ENCODE results near the gene ADPGK. TPM values are rescaled to one million over a fixed set of nuclear protein-coding genes. Genes with fewer than 3 reads are reported as not detected.
"Not testable (repeated sequence)": the region's sequence is repeated elsewhere in the genome, so short reads cannot be mapped to it uniquely, and the experiment has no call there.

The ADPGK gene
- polyA plus RNA-seq, 3 donors, result 47.9 to 54.7 (median 51.0) TPM

DNA sequence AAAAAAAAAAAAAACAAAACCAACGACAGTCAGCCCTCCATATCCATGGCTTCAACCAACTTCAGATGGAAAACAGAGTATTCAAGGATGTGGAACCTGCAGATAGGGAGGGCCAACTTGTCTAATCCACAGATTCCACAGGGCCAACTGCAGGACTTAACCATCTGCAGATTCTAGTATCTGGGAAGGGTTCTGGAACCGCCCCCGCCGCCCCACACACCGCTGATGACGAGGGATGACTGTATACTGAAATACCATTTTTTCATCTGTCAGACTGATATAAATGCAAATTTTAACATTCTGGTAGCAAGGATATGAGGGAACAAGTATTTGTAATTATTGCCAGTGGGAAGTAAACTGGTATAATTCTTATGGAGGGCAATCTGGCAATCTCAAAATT is 29.5 kb downstream of the ADPGK start:
- no peak for DNase-seq (ENCODE audit: low read depth in 3 of 3, low spot score in 2 of 3)

GRCh38 chr15:72751751-72752455 is 31.7 kb downstream of the ADPGK start:
- DNase-seq (ENCODE audit: low read depth in 3 of 3, low spot score in 2 of 3), result no peak

- DNase-seq (ENCODE audit: low read depth in 3 of 3, low spot score in 2 of 3), result no peak
Observed at GRCh38 chr15:72749700-72750099, 33.9 kb downstream of the ADPGK start.

- no peak for DNase-seq (ENCODE audit: low read depth in 3 of 3, low spot score in 2 of 3)
Observed at GRCh38 chr15:72740219-72740618, 43.3 kb downstream of the ADPGK start.

- DNase-seq (ENCODE audit: low read depth in 3 of 3, low spot score in 2 of 3), result no peak
Observed at GRCh38 chr15:72737723-72738122, 45.8 kb downstream of the ADPGK start.

DNA sequence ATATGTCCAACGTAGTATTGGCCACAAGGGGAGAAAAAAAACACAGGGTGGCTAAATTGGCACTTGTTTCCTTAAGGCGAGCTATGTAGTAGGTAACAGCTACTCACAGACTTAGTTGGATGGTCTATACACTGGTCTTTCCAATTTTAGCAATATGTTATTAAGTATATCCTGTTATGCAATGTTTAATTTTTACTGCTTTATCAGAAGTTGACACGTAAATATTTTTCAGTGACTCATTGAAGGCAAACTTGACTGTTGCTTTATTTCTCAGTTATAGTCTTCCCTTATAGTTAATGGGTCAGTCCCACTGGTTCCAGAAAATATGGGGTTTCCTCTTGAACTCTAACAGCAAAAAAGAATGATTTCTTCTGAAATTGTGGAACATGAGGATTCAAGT is 46.5 kb downstream of the ADPGK start:
- DNase-seq (ENCODE audit: low read depth in 3 of 3, low spot score in 2 of 3), result no peak

- no peak for DNase-seq (ENCODE audit: low read depth in 3 of 3, low spot score in 2 of 3)
Observed at GRCh38 chr15:72735111-72735510, 48.4 kb downstream of the ADPGK start.

GRCh38 chr15:72733941-72734738 is 49.4 kb downstream of the ADPGK start:
- DNase-seq (ENCODE audit: low read depth in 3 of 3, low spot score in 2 of 3), result no peak

- DNase-seq (ENCODE audit: low read depth in 3 of 3, low spot score in 2 of 3), result no peak
Observed at GRCh38 chr15:72732516-72732915, 51.0 kb downstream of the ADPGK start.

DNA sequence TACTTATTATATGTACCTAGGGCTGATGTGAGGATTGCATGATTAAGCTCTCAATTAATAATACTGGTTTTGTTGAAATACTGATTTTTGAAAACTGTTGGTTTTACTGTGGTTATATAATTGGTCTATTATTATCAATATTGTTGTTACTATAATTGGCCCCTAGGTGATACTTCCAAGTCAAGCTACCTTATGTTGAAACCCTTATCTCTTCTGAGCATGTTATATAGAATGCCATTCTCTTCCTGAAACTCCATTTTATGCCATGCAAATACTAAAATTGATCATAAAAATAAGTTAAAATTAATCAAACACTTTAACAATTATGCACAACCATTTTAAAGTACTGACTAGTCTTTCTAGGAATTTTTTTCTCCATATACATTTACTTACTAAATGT is 51.5 kb downstream of the ADPGK start:
- no peak for DNase-seq (ENCODE audit: low read depth in 3 of 3, low spot score in 2 of 3)

DNA sequence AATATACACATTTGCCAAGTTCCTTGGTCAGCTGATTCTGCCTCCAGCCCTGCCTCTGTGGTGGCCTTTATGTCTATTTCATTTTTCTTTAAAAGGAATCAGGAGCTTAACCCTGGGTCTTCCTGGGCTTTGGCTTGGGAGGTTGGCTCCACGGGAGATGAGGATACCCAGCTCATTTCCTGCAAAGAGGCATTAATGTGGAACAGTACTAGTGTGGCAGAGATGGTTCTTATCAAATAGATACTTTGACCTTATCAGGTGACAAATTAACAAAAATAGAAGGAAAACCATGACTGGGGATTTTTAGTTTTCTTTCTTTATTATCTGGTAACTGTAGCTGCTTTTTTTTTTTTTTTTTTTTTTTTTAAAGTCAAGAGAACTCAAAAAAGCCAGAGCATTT is 54.7 kb downstream of the ADPGK start:
- DNase-seq (ENCODE audit: low read depth in 3 of 3, low spot score in 2 of 3), result no peak

GRCh38 chr15:72728249-72728648 is 55.3 kb downstream of the ADPGK start:
- DNase-seq (ENCODE audit: low read depth in 3 of 3, low spot score in 2 of 3), result not testable (repeated sequence)

DNA sequence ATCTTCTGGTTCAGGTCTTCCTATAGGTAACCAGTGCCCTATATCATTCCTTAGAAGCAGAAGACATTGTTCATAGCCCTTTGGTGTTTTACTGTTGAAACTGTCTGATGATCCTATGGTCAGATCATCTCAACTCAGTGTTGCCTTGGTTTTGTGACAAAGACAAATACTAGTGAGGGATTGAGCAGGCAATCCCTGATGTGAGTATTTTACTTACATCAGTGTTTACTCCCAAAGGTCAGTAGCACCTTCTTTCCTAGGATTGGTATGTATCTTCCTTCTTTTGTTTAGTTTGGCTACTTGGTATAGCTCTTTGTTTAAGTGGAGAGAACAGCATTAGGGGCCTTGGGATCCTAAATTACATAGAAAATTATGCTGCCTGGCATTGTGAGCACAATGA is 56.4 kb downstream of the ADPGK start:
- no peak for DNase-seq (ENCODE audit: low read depth in 3 of 3, low spot score in 2 of 3)

DNA sequence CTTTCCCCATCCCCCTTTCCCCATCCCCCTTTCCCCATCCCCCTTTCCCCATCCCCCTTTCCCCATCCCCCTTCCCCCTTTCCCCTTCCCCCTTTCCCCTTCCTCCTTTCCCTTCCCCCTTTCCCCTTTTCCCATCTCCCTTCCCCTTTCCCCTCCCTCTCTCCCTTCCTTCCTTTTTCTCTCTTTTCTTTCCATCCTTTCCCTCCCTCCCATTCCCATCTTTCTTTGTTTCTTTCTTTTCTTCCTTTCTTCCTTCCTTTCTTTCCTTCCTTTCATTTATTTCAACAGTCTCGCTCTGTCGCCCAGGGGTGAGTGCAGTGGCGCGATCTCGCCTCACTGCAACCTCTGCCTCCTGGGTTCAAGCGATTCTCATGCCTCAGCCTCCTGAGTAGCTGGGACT is 57.7 kb downstream of the ADPGK start:
- not testable (repeated sequence) for DNase-seq (ENCODE audit: low read depth in 3 of 3, low spot score in 2 of 3)

DNA sequence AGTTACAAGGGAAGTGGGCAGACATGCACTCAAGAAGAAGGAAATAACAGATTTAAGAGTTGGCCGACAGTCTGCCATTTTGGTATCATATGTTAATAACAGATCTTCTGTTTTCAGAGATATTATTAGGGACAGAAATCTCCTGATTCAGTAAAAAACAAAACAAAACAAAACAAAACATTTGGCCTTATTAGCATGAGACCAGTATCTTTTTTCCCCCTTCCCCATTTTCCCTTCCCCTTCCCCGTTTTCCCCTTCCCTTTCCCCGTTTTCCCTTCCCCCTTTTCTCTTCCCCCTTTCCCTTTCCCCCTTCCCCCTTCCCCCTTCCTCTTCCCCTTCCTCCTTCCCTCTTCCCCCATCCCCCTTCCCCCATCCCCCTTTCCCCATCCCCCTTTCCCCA is 58.1 kb downstream of the ADPGK start:
- DNase-seq (ENCODE audit: low read depth in 3 of 3, low spot score in 2 of 3), result no peak

- no peak for DNase-seq (ENCODE audit: low read depth in 3 of 3, low spot score in 2 of 3)
Observed at GRCh38 chr15:72724028-72724427, 59.5 kb downstream of the ADPGK start.

- DNase-seq (ENCODE audit: low read depth in 3 of 3, low spot score in 2 of 3), result peak; percentile 14 to 36 (median 31)
Observed at GRCh38 chr15:72722071-72722696, 61.4 kb downstream of the ADPGK start.

DNA sequence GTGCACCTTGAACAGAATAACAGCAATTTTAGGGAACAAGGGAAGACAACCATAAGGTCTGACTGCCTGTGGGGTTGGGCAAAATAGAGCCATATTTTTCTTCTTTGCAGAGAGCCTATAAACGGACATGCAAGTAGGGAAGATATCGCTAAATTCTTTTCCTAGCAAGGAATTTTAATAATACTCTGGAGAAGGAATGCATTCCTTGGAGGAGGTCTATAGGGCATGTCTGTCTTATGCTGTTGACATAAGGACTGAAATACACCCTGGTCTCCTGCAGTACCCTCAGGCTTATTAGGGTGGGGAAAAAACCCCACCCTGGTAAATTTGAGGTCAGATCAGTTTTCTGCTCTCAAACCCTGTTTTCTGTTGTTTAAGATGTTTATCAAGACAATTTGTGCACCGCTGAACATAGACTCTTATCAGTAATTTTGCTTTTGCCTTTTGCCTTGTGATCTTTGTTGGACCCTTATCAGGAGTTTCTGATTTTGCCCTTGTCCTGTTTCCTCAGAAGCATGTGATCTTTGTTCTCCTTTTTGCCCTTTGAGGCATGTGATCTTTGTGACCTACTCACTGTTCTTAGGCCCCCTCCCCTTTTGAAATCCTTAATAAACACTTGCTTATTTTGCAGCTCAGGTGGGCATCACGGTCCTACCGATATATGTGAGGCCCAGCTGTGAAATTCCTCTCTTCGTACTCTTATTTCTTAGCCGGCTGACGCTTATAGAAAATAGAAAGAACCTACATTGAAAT is 74.8 kb downstream of the ADPGK start:
- DNase-seq (ENCODE audit: low read depth in 3 of 3, low spot score in 2 of 3), result not testable (repeated sequence)

DNA sequence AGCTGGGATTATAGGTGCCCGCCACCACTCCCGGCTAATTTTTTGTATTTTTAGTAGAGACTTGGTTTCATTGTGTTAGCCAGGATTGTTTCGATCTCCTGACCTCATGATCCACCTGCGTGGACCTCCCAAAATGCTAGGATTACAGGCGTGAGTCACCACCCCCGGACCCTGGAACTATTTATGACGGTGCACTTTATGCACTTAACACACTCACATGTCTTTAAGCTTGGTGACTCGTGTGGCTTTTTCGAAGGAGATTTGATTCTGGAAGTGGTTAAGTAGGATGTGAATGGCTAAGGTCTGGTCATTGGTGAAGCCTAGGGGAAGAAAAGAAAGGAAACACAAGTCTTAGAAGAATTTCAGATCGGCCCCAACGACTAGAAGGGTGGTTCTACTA is 77.3 kb downstream of the ADPGK start:
- no peak for DNase-seq (ENCODE audit: low read depth in 3 of 3, low spot score in 2 of 3)

Measured in right renal cortex interstitium (tissue), 3 donors.